CD4-positive, alpha-beta T cell treated with Interleukin-6 at 100 ng/mL for 8 hours (primary cell): ENCODE data around the gene PXT1.
"Not testable (repeated sequence)": the region's sequence is repeated elsewhere in the genome, so short reads cannot be mapped to it uniquely, and the experiment has no call there.

Experiments used
- DNase-seq: peaks from one replicate; pipeline ENCODE4 v3.0.0-alpha.2; 2020; ENCODE audit warnings: mixed read lengths, low spot score

PXT1 gene, protein sequence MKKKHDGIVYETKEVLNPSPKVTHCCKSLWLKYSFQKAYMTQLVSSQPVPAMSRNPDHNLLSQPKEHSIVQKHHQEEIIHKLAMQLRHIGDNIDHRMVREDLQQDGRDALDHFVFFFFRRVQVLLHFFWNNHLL

DNA sequence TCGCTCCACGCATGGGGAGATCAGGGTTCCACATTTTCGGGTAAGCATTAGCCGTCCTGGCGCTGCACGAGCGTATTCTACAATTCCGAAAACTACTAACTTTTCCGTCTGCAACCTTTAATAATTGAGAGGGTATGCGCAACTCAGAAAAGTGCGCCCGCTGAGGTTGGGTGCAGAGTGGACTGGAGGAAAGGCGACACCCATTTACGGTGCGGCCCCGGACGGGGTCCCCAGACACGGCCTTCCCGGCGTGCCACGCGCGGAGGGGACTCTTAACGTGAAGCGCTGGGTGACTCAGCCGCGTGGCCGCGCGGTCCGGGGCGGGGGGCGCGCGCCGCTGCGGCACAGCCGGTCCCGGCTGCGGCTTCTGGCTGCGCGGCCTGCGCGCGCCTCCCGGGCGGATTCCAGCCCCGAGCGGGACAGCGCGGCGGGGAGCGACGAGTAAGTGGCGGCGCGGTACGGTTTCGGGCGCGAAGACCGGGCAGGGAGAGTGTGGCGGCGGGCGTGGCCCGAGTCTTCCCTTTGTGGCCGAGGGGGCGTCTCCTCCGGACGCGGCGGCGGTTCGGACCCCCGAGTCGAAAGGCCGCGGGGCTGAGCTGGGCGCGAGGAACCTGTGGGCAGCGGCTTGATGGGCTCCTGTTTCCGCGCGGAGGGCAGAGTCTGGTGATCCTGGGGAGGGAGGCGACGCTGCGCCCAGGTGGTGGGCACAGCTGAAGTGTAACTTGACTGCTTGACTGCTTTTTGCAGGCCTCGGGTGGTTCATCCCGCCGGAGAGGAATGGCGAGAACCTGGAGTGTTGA lies at the start of gene PXT1, which contains the start of gene KCTD20:
PXT1 (minus strand) TSS at position 184 of the 800 bp plus-strand sequence. CDS start 16,772 bp downstream, outside the sequence.
KCTD20 (plus strand) TSS at position 330 of the 800 bp plus-strand sequence. CDS start 27,098 bp downstream, outside the sequence.
- peak; percentile 81 for DNase-seq

DNA sequence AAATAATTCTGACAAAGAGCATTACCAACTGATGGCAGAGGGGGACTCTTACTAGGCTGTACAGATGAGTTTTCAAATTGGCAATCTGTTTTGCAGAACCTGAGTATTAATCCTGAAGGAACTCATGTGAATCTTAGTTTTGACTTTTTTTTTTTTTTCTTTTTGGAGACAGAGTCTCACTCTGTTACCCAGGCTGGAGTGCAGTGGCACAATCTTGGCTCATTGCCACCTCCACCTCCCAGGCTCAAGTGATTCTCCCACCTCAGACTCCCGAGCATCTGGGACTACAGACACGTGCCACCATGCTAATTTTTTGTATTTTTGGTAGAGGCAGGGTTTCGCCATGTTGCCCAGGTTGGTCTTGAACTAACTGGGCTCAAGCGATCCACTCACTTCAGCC lies 49.4 kb upstream of the PXT1 start:
- no peak for DNase-seq

DNA sequence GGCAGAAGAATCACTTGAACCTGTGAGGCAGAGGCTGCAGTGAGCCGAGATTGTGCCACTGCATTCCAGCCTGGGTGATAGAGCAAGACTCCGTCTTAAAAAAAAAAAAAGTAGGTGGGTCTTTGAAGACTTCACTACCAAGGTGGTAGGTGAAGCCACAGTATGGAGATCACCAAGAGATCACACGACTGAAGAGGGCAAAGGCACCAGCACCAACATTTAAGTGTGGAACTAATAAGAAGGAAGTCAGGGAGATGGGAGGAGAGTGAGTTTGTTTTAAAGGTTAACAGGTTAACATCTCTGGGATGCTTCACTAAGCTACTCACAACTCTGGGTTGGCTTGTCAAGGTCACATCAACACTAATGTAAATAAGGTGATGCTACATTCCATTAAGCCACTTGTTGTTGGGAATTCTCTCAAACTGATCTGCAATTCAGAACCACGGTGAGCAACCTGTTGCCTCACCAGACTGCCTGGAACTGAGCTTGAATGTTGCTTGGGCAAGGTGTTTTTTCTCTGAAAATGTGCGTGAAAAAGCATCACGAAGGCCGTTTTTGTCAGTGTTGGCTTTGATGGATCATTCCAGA lies 48.8 kb upstream of the PXT1 start:
- no peak for DNase-seq

DNA sequence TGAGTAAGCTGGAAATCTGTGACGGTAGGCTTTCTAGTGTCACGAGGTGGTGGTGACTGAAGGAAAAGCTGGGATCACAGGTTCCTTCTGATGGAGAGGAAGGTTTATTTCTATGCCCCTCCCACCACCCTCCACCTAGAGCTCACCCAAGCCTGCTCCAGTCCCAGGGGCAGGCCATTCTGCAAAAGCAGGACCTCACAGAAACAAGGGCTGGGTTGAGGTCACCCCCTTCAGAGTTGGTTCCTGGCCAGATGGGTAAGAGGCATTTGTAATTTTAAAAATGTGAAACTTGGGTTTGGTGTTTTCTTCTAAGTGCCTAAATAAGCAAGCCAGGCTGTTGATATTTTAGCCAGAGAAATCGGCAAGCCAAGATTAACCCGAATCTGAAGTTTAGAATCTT lies 46.8 kb upstream of the PXT1 start:
- no peak for DNase-seq

DNA sequence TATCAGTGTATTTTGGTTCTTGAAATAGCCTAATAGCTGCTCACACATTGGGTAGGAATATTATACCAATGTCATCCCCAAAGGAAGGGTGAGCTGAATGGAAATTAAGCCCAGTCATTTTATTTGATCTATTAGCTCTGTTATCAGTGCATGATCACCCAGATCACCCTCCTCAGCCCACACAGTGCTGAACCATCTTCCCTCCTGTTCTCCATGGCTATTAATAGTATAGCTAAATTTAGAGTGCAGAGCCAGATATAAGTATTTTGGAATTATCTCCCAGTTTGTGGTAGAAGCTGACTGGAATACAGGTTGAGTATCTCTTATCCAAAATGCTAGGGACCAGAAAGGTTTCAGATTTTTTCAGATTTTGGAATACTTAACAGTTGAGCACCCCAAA lies 45.6 kb upstream of the PXT1 start:
- DNase-seq = no peak

DNA sequence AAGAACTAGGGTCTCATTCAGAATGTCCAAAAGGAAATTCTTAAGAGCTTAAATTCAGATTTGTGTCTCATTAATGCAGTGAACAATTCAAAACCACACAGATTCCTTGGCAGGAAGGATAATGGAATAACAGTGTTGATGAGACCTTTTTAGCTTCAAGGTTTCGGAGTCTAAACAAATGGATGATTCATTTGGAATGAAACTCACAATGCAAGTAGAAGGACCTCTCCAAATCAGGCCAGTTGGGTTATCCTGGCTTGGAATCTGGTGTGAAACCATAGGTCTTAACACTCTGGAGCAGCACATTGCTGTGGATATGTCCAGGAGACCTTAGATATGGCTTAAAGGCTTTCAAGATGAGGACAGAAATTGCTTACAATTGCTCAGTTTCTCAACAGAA lies 45.0 kb upstream of the PXT1 start:
- no peak for DNase-seq

DNA sequence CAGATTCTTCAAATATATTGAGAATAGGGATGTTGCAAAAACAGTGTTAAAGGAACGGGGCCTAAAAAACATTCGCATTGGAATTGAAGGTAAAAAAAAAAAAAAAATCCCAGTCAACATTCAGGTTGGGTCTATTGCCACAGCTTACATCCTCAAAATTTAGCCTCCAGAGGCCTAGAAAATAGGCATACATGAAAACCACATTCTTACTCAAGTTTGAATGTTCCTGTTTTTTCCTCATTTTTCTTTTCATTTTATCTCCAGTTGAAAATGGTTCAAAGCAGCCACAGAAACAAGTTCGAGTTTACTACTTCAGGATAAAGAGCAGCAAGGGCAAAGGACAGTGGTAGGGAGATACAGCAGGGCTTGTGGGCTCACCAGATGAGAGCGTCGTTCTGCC lies 42.1 kb upstream of the PXT1 start:
- no peak for DNase-seq

DNA sequence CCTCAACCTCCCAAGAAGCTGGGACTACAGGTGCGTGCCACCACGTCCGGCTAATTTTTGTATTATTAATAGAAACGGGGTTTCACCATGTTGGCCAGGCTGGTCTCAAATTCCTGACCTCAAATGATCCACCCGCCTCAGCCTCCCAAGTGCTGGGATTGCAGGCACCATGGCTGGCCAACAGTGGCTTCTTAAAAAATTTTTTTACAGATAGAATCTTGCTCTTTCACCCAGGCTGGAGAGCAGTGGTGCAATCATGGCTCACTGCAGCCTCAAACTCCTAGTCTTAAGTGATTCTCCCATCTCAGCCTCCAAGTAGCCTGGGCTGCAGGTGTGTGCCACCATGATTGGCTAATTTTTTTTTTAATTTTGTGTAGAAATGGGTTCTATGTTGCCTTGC lies 40.7 kb upstream of the PXT1 start:
- not testable (repeated sequence) for DNase-seq

DNA sequence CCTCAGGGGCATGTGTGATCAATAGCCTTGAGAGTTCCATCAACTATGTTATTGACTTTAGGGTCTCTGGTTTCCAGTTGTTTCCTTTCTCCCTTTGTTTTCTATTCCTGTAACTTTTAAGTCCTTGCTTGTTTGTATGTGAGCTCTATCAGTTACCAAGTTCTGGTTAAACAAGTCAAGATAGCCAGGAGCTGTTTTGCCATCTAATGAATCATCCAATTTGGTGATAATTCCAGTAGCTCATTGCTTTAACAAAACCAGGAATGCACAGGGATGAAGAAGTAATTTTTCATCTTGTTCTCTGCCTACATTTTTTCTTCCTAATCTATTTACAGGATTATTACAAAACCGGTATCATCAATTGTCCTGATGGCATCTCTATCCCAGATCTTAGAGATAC lies 36.6 kb upstream of the PXT1 start:
- DNase-seq = no peak

DNA sequence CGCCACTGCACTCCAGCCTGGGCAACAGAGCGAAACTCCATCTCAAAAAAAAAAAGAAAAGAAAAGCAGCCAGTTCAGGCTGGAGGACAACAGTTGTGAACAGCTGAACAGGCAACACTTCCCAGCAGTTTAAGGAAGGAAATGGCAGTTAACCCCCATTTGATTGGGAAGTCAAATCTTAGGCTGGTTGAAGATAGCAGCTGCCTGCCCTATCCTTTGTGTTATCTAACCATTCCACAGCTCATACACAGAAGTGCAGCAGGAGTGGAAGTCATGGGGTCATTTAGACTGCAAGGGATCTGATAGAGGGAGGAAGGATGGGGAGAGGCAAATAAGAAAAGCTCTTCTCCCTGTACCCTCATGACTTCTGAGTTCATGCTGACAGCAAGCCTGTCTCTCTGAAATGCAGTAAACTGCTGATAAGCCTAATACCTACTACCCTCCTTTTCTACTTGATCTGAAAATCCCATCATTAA lies 35.4 kb upstream of the PXT1 start:
- no peak for DNase-seq

DNA sequence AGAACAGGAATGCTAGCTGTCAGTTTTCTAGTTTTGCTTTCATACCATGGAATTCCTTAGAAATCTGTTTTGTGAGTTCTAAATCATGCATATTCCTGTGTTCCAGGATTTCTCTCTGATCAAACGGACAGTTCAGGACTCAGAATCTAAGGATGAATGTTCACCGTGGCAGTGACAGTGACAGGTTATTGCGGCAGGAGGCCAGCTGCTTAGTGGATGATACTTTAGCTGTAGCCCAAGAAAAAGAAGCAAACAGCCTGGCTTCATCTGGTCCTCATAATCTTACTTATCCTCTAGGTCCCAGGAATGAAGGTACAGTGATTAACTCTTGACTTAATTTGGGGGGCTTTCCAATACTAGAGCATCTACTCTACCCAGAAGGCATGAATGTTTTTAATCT lies 27.3 kb upstream of the PXT1 start:
- no peak for DNase-seq

DNA sequence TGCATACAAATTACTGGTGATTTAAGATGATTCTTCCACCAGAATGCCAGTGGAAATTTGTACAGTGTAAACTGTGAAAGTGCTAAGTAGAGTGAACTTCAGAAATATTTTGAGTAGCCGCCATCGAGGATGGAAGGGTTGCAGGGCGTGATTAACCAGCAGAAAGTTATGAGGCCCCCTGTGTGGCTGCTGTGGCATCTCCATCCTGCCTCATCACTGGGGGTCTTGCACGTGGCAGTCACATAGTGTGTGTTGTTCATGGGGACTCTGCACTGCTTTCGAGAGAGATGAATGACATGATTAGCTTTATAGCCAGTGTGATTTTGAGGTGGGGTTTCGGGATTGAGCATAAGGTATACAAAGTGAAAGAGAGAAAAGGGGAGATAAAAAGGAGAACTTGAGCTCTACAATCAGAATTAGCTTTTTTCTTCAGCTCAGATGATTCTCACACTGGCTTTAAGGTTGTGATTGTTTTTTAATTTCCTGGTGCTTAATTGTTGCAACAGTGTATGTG lies 26.6 kb upstream of the PXT1 start:
- no peak for DNase-seq

DNA sequence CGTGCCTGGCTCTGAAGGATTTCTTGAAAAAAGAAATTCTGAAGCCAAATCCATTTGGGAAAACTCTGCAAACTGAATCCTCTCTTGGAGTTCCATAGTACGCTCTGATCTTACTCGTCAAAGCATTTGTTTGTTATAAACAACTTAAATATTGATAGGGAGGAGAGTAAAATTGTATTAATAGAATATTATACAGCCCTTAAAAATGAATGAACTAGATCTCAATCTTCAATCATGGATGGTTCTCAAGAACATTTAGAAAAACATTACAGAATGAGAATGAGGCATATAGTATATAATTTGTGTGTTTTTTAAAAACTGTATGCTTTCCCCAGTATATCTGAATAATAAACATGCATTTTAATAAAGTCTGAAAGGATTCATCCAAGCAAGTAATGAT lies 25.0 kb upstream of the PXT1 start:
- no peak for DNase-seq

DNA sequence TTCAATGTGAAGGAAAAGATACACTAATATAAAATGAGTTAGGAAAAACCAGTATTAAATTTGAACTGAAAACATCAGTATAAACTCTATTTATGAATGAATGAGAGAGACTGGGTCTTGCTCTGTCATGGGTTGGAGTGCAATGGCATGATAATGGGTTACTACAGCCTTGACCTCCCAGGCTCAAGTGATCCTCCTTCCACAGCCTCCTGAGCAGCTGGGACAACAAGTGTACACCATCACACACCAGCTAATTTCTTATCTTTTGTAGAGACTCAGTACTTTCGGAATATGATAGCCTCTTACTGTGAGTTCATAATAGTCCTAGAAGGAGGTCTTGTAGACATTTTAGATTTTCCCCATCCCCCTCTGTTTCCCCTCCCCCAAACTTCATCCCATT lies 21.6 kb upstream of the PXT1 start:
- DNase-seq = no peak

DNA sequence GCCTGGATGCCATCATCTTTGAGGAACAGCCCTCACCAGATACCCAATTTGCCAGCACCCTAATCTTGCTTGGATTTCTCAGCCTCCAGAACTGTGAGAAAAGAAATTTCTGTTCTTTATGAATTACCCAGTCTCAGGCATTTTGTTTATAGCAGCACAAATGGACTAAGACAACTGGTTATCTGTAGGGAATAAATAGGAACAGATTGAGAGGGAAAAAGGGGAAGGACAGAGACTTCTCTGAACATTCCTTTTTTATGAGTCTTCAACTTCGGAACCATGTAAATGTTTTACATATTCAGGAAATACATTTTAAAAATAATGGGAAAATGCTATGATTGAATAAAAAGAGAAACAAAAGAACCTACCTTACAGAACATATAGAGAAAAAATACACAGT lies 21.0 kb upstream of the PXT1 start:
- no peak for DNase-seq

DNA sequence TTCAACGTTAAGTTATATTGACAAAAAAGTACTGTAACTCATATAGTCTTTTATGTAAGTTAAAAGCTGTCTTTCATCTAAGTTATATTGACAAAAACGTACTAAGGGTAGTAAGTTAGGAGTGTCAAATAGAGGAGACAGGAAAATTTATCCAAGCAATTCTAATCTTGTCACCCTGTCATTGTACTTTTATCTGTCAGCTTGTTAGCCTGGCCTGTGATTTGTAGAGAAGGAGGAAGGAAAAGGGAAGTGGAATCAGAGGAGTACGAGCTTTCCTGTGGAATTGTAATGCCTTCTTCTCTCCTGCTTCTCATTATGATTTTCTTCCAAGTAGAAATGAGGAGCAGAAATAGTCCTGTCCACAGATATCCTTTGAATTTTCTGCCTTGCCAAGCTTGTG lies 19.0 kb upstream of the PXT1 start:
- no peak for DNase-seq

DNA sequence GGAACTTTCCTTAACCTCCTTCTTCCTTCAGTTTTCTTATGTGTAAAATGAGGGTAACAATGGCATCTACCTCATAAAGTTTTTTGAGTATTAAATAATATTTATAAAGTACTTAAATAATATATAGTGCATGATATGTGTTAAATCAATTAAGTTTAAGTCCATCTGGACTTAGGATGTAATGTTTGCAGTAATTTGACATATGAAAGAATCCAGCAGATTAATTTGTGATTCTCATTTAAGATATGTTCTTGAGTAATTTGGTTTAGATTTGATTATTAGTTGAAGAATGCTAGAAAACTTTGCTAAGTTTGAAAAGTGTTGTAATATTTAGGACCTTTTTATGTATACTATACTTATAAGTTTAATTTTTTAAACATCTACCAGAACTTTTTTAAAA lies 18.3 kb upstream of the PXT1 start:
- no peak for DNase-seq

DNA sequence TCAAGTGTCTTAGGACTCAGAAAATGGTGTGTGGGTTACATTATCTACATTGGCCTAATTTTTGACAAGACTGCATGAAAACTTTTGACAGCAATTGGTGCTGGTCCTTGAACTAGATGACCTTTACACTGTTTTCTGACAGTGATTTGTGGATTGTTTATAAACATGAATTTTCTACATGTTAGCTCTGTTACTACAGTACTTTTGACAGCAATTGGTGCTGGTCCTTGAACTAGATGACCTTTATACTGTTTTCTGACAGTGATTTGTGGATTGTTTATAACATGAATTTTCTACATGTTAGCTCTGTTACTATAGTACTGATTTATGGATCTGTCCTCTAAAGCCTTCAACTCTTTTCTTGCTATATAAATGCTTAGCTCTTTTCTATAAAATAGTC lies 16.8 kb upstream of the PXT1 start:
- DNase-seq = no peak

DNA sequence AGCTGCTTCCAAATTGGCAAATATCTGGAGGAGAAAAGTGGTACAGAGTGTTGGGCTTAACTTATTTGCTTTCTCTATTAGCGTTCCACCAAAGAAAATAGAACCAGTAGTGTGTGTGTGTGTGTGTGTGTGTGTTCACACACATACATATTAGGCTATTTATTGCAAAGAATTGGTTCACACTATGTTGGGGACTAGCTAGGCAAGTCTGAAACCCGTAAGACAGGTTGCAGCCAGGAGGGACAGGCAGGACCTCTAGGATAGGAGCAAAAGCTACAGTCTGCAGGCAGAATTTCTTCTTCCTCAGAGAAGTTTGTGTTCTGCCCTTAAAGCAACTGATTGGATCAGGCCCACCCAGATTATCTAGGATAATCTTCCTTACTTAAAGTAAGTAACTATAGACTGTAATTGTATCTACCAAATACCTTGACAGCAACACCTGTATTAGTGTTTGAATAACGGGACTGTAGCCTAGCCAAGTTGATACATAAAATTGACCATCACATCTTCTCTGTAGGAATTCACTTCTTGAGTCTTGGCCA lies 12.9 kb upstream of the PXT1 start:
- DNase-seq = no peak

DNA sequence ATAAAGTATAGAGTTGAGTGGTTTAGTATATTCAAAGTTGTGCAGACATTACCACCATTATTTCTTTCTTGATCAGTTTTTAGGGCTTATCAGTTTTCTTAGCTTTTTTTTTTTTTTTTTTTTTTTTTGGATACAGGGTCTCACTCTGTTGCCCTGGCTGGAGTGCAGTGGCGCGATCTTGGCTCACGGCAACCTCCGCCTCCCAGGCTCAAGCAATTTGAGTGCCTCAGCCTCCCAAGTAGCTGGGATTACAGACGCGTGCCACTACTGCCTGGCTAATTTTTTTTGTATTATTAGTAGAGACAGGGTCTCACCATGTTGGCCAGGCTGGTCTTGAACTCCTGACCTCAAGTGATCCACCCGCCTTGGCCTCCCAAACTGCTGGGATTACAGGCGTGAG lies 10.2 kb upstream of the PXT1 start:
- not testable (repeated sequence) for DNase-seq

DNA sequence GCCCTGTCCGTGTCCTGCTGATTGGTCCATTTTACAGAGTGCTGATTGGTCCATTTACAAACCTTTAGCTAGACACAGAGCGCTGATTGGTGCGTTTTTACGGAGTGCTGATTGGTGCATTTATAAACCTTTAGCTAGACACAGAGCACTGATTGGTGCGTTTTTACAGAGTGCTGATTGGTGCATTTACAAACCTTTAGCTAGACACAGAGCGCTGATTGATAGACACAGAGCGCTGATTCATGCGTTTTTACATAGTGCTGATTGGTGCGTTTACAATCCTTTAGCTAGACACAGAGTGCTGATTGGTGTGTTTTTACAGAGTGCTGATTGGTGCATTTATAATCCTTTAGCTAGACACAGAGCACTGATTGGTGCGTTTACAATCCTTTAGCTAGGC lies 6.5 kb upstream of the PXT1 start:
- DNase-seq = not testable (repeated sequence)

DNA sequence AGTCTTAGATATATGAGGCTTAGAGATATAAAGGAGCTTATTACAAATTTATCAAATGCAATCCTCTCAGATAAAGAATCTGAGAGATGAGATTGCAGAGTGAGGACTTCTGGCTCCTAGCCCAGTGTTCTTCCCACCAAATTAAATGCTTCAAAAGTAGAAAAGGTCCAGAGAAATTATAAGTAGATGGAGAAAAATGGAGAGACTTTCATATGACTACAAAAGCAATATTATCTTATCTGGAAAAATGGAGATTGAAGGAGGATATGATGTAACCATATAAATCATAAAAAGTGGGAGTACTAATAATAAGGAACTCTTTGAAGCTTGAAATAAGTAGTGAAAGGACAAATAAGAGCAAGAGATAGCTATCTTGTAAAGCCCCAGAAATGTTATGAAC lies 3.0 kb upstream of the PXT1 start:
- no peak for DNase-seq

DNA sequence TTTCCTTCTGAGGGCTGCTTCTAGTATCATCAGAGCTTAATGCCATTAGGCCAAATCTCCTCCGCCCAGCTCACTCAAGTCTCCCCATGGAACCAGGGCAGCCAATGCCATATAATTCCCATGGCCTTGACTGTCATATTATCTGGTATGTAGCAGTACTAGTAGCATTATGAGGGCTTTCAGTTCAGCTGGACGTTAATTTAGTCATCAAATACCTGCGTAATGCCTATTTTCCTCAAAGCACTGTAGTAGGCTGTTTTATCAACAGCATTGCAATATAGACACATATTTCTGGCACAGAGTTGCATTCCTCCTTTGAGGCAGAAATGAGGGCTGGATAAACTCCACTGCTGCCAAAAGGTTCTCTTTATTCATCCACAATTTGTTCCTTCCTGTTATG lies 1.8 kb upstream of the PXT1 start:
- DNase-seq = no peak
